NCI-H2196 (cell line): ENCODE results near the gene RPUSD2.

Experiments
- DNase-seq: peaks from one replicate; lab custom pipeline; 2025; ENCODE audit not compliant: unreplicated experiment; lab: John Stamatoyannopoulos, UW

RPUSD2 gene, protein sequence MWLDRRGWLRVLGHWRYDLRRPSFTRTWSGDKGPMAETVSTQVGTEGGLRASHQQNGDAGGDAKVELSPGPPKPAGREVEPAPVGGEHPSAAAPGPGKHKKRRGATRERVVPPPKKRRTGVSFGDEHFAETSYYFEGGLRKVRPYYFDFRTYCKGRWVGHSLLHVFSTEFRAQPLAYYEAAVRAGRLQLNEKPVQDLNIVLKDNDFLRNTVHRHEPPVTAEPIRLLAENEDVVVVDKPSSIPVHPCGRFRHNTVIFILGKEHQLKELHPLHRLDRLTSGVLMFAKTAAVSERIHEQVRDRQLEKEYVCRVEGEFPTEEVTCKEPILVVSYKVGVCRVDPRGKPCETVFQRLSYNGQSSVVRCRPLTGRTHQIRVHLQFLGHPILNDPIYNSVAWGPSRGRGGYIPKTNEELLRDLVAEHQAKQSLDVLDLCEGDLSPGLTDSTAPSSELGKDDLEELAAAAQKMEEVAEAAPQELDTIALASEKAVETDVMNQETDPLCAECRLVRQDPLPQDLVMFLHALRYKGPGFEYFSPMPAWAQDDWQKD

DNA sequence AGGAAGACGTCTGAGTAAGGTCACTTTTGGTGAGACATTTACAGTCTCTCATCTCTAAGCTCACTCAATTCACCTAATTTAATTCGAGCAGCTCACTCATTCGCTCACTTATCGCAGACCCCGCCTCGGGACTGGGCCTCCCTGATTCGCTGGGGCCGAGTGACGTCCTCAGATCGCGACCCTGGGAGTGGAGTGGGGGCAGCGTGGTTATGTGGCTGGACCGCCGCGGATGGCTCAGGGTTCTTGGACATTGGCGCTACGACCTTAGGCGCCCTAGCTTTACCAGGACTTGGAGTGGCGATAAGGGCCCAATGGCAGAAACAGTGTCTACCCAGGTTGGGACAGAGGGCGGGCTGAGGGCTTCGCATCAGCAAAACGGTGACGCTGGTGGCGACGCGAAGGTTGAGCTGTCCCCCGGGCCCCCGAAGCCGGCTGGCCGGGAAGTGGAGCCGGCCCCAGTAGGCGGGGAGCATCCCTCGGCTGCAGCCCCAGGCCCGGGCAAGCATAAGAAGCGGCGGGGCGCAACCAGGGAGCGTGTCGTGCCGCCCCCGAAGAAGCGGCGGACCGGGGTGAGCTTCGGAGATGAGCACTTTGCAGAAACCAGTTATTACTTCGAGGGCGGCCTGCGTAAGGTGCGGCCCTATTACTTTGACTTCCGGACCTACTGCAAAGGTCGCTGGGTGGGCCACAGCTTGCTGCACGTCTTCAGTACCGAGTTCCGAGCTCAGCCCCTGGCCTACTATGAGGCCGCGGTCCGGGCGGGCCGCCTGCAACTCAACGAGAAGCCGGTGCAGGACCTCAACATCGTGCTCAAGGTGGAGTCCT lies at the start of gene RPUSD2:
Gene RPUSD2 (plus strand): TSS at position 171 of the 825 bp plus-strand sequence. CDS start 39 bp downstream, at position 210.
- DNase-seq = peak; percentile 75

DNA sequence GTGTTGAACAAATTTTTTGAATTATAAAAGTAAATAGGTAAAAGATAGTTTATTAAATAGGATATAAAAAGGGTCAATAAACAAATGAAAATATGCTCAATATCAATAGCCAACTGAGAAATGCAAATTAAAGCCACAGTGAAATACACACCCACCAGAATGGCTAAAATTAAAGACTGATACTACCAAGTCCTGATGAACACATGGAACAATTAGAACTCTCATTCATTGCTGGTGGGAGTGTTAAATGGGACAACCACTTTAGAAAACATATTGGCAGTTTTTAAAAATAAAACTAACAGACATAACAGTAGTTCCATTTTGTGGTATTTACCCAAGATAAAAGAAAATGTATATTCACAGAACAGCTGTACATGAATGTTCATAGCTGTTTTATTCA lies 45.5 kb upstream of the RPUSD2 start:
- no peak for DNase-seq

DNA sequence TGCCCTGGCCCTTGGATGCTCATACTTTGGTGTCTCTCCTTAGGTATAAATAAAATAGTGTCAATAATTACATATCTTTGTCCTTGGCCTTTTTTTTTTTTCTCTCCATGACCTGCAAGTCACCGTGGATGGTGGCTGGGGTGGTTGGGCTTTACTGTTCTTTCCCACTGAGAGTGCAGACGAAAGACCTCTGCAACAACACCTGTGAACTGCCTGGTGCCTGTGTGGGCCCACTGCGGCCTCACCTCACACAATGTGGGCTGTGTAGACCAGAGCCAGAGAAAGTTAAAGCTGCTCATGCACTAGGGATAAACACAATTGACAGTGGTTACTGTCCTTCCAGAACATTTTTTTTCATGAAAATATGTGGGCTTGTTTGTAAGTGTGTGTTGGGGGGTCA lies 43.2 kb upstream of the RPUSD2 start:
- DNase-seq = no peak

DNA sequence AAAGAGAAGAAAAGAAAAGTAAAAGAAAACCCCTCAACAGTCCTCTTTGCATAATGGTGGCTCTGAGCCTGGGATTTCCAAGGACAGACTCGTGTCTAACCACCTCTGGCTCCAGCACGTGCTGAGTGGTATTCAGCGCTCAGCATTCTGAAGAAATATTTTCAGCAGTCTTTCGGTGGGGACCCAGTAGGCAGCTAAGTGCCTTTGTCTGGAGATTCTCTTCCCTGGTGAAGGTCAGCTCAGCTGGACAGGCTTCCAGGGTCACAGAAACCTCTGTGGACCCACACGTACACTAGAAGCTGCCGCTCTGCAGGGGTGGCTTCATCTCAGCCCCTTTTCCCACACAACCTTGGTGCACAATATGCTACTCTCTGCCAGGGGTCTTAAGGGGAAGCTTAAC lies 40.3 kb upstream of the RPUSD2 start:
- no peak for DNase-seq

DNA sequence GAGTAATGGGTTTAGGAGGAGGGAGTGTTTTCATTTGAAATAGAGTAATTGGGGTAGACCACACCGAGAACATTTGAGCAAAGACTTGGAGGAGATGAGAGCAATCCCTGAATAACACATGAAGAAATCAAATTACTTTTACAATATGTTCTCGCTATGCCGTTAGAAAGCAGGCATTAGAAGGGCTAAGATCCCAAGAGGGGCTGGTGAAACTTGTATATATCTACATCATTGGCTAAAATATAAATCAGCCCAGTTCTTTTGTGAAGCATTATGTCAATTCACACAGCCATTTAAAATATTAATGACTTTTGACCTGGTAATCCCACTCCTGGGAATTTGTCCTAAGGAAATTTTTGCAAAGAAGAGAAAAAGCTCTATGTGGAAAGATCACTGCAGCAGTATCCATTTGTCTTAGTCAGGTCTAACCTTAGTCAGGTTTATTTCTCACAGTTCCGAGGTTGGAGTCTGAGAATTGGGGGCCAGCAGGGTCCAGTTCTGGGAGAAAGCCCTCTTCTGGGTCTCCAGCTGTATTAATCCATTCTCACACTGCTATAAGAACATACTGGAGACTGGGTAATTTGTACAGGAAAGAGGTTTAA lies 35.2 kb upstream of the RPUSD2 start:
- no peak for DNase-seq

DNA sequence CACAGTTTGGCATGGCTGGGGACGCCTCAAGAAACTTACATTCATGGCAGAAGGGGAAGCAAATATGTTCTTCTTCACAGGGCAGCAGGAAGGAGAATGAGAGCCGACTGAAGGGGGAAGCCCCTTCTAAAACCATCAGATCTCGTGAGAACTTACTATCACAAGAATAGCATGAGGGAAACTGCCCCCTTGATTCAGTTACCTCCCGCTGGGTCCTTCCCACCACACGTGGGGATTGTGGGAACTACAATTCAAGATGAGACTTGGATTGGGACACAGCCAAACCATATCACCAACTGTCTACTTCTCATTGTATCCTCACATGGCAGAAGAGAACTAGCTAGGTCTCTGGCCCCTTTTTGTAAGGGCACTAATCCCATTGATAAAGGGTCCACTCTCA lies 34.7 kb upstream of the RPUSD2 start:
- DNase-seq = no peak

DNA sequence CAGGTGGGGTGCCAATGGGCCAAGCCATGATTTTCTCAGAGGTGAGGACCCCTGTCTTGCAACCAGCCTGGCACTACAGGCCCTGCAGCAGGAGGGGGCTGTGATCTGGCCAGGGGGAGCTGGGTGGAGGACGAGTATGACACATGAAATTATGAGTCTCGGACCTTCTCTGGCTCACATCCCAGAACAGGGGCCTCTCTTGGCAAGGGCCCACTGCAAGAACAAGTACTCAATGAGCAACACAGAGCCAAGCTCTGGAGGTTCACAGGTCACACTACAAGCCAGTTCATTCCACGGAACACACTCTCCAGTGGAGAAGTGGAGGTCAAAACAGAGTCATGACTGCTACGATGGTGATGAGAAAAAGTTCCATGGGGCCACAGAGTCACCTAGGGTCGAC lies 32.6 kb upstream of the RPUSD2 start:
- DNase-seq = no peak

DNA sequence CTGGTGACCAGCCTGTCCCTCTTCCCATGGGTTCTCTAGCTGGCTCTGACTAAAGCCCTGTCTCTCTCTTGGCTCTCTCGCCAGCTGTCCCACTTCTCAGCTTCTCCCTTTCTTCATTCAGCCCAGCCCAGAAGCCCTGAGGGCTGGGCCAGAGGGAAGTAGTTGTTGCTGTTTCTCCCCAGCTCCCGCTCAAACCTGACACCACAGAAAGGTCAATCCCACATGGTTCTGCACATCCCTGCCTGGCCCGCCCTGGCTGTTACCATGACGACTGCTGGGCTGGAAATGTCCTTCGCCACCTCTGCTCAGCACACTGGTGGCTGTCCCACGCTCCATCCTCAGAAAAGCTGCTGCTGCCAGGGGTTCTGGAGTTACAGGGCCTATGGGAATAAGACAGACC lies 30.1 kb upstream of the RPUSD2 start:
- no peak for DNase-seq

DNA sequence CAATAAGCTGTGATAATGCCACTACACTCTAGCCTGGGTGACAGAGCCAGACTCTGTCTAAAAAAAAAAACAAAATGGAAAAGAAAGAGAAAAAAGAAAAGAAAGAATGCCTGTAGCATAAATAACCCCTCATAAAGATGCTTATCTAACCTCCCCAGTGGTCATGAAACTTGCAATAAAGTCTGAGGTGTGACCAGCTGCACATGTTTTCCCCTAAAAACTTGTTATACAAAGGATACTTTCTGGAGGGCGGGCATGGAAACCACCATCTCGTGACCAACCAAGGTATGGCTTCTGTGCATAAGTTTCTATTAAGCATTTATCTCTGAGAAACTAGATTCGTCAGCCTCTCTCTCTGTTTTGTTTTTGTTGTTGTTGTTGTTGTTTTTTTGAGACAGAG lies 26.0 kb upstream of the RPUSD2 start:
- DNase-seq = no peak

DNA sequence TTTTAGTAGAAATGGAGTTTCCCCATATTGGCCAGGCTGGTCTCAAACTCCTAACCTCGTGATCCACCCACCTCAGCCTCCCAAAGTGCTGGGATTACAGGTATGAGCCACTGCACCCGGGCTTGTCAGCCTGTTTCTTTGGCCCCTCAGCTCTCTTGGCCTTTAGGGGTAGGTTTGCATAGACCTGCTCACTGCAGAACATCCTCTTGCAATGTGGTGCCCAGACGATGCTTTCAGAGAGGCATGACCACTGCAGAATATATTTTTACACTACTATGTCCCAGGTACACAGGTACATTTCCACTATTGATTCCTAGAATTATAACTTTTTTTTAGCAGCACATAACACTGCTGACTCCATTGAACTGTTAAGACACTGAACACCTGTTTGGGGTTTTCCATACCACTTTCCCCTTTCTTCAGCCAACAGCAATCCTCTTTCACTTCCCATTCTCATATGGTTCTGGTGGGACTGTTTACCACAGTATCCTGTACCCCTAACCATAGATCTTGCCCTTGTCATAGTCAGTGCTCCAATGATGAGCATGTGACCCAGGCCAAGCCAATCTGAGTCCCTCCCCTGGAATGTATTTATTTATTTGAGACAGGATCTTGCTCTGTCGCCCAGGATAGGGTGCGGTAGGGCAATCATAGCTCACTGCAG lies 25.3 kb upstream of the RPUSD2 start:
- no peak for DNase-seq

DNA sequence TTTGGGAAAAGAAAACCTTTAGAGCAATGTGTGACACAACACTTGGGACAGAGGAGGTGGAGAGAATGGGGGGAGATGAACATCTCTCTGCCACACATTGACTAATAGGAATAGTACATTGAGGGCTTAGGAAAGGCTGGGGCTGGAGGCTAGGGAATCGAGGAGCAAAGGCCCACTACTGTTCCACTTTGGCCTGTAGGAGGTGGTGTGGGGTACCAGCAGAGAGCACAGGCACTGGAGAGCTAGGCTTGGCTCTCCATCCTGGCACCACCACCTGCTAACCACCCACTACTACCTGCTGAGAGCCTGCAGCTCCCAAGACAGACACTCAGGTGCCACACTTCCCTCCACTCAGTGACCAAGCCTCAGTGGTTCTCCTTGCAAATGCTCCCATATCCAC lies 23.6 kb upstream of the RPUSD2 start:
- no peak for DNase-seq

DNA sequence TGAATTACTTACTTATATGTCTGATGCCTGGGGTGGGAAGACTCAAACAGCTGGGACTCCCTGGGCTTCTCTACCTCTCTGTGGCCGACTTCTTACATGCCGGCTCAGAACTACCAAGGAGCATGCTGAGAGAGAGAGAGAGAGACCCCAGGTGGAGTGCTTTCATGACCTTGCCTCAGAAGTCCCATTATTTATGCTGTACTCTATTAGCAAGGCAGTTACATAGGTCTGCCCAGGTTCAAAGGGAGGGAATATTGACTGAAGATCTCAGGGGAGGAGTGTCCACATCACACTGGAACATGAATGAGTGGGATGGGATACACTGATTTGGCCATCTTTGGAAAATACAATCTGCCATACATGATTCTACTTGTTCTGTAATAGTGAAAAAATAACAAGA lies 20.5 kb upstream of the RPUSD2 start:
- DNase-seq = no peak

DNA sequence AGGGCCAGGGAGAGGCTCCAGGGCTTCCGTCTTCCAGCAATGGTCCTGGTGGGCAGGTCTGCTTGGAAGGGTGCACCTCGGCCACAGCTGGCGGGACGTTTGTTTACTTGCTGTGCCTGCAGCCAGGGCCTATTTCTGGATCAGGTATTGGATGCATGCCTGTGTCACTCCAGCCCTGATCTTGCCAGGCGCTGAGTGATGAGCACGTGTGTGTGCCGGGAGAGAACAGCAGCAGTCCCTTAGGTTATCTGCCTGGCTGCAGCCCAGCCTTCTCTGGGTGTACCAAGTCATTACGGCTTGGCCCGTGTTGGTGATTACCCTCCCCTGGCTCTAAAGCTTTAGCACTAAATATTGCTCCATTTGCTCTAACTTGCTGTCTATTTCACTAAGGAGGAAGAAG lies 19.2 kb upstream of the RPUSD2 start:
- DNase-seq = no peak

DNA sequence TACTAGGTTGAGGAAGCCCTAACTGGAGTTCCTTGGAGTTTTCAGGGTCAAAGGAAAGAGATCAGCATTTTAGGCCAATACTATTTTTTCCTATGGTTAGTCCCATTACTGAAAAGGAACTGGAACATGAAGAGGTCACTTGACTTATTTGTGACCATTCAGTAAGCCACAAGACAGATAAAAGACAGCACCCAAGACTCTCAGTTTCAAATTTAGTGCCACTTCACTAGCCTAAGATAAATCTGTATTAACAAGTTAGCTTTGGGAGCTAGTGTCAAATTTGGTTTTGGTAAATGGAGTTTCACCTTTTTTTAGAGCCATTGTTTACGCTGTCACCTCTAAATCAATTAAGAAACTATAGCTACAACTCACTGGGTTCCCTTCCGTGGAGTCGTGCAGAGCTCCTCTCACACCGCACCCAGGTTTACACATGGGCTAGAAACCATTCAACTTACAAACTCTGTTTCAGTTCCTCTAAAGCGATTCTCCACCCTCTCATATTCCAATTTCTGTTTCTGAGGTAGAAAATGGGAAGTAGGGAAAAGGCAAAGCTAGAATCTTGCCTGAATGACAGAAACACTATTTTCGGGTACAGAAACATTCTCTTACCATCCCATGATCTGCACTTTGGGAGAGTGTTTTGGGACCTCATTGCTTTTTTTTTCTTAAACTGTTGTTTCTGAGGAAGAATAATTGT lies 18.6 kb upstream of the RPUSD2 start:
- no peak for DNase-seq

DNA sequence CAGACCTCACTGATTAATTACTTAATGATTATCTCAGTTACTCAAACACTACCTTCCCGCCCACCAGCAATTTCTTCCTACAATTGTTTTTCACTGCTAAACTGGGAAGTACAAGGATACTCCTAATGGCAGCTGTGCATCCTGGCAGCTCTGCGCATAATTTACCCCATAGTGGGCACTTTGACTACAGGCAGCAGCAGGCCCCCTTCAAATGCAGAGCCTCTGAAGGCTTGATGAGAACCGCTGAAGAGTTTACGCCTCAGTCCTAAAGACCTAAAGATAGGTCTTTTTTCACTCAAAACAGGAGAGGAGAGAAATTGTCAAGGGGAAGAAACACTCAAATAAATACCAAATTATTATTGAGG lies 15.0 kb upstream of the RPUSD2 start:
- no peak for DNase-seq

DNA sequence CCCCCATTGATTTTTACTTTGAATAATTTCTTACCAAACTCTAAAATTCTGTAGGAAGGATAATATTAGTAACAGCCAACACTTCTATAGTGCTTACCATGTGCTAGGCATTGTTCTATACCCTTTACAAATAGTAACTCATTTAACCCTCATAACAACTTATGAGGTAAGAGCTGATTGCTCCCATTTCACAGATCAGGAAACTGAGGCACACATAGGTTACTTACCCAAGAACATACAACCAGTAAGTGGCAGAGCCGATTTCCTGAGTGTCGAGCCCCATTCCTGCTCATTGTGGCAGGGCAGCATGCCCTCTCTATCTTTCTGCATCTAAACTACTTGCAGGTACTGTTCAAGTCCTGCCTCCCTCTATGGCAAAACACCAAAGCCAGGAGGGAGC lies 13.2 kb upstream of the RPUSD2 start:
- no peak for DNase-seq

DNA sequence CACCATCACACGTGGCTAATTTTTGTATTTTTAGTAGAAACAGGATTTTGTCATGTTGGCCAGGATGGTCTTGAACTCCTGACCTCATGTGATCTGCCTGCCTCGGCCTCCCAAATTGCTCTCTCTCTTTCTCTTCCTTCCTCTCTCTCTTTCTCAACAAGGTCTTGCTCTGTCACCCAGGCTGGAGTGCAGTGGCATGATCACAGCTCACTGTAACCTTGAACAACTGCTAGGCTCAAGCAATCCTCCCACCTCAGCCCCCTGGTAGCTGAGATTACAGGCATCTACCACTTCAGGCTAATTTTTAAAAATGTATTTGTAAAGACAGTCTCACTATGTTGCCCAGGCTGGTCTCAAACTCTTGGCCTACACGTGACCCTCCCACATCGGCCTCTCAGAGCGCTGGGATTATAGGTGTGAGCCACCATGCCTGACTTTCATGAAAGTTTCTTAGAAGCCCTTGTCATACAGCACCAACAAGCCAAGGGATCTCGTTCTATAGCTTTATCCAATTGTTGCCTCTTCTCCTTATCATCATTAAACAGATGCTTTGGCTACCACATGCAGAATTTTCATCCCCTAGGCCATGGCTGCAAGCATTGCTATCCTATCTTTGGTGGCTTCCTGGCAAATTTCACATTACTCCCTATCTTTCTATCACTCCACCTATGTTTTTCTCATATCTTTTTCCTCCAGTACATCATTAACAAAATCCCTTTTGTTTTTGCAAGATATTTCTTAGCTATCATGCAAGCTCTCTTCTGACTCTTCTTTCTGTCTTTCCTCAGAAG lies 10.0 kb upstream of the RPUSD2 start:
- DNase-seq = no peak

DNA sequence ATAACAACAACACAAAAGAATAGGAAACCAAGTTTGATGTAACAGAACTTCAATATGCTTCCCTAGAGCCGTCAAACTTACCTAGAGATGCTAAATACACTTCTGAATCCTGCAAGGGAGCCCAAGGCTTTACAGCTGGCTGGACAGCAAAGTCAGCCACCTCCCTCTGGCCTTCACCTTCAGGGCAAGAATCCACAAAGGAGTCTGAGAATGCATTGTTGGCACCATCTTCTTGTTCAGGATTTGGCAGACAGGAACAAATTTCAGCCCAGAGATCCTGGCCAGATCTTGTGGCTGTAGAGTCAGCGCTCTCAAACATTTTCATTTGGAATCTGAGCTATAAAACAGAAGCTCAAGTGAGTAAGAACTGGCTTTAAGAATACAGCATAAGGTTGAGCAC lies 6.4 kb upstream of the RPUSD2 start:
- no peak for DNase-seq

DNA sequence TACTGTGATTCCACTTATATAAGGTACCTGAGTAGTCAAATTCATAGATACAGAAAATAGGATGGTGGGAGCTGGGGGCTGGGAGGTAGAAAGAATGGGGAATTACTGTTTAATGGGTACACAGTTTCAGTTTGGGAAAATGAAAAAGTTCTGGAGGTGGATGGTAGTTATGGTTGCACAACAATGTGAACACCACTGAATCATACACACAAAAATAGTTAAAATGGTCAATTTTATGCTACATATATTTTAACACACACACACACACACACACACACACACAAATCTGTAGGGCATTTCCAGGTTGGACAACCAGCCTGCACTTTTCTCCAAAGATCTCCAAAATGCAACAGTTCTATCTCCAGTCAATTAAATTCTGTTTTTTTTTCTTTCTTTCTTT lies 5.7 kb upstream of the RPUSD2 start:
- DNase-seq = no peak
